Stomach (tissue), 9 donors: Measurements from ENCODE around the gene GMEB2. TPM values are rescaled to one million over a fixed set of nuclear protein-coding genes. Genes with fewer than 3 reads are reported as not detected.
A peak's percentile ranks its signal among the peaks of the same experiment; 100 is the strongest.
"Not testable (repeated sequence)": the region's sequence is repeated elsewhere in the genome, so short reads cannot be mapped to it uniquely, and the experiment has no call there.

Experiments
- DNase-seq, 2 donors: peaks; one replicate each; pipeline versions ENCODE4 v3.0.0 to v3.0.0-alpha.2; 2013 to 2019
- H3K27ac ChIP-seq, 5 donors: fragments of 200-600 bp in 4 of 5; sonication (generic) in 4 of 5; one replicate each; pipeline ENCODE4 v1.5.1; 2013 to 2019; ENCODE audit warnings: mild to moderate bottlenecking in 1 of 5, moderate library complexity in 1 of 5
- H3K27me3 ChIP-seq, 3 donors: fragments of 200-600 bp; sonication (generic); one replicate each; pipeline ENCODE4 v1.5.1; 2017 to 2019; ENCODE audit warnings: mixed run types in 1 of 3
- H3K36me3 ChIP-seq, 4 donors: fragments of 200-600 bp; sonication (generic); 1 replicate in 3 of 4; 2 replicates in 1 of 4; pipeline ENCODE4 v1.5.1; 2016 to 2019
- H3K4me1 ChIP-seq, 4 donors: fragments of 200-600 bp; sonication (generic); one replicate each; pipeline ENCODE4 v1.5.1; 2016 to 2019
- H3K4me3 ChIP-seq, 4 donors: fragments of 200-600 bp; sonication (generic) in 3 of 4; one replicate each; pipeline ENCODE4 v1.5.1; 2016 to 2019; ENCODE audit warnings: mild to moderate bottlenecking in 1 of 4
- H3K9me3 ChIP-seq, 4 donors: fragments of 200-600 bp; sonication (generic); one replicate each; pipeline ENCODE4 v1.5.1; 2016 to 2019
- CTCF ChIP-seq, 7 experiments: fragments of 450-650 bp in 4 of 7; fragments of 200-600 bp in 3 of 7; sonication (generic) in 3 of 7; IDR thresholded peaks; one replicate each; pipeline ENCODE4 v1.5.1; 2016 to 2019; ENCODE audit warnings: antibody characterized with exemption in 7 of 7, control low read depth in 2 of 7, mild to moderate bottlenecking in 1 of 7
- EP300 ChIP-seq: sonication (generic); formaldehyde crosslinking; IDR thresholded peaks from one replicate; pipeline ENCODE4 v1.6.1; 2017; ENCODE audit warnings: antibody characterized with exemption
- POLR2A ChIP-seq, 4 donors: fragments of 450-650 bp; IDR thresholded peaks; one replicate each; pipeline ENCODE4 v1.6.1; 2016; ENCODE audit warnings: antibody characterized with exemption in 4 of 4, control low read depth in 2 of 4, mild to moderate bottlenecking in 1 of 4, moderate library complexity in 1 of 4
- POLR2AphosphoS5 ChIP-seq, 3 donors: sonication (generic); formaldehyde crosslinking; IDR thresholded peaks; one replicate each; pipeline ENCODE4 v1.6.1; 2016; ENCODE audit warnings: antibody characterized with exemption in 3 of 3
- WGBS, 5 donors: extraction: QIAGEN DNeasy Blood & Tissue Kit in 3 of 5; methylation state at CpG; one replicate each; pipeline versions ENCODE4 v1.1.5 to v1.1.7; 2013 to 2018; 5-methylcytosine and 5-hydroxymethylcytosine counted together
- intact Hi-C: fragments of 100-400 bp; cut with DNase I; formaldehyde crosslinking; loops from one replicate; pipeline ENCODE4 v1.15.1; 2023; ENCODE audit warnings: low total_unique reads
- polyA plus RNA-seq, 3 donors: library from polyadenylated mRNA; stranded (reverse); fragments of 200-250 nt; gene quantifications; one replicate each; pipeline ENCODE4 v1.2.3, GENCODE V29; 2013
- total RNA-seq, 5 donors: library from RNA; depleted of rRNA; stranded (reverse); fragments of >200 nt; gene quantifications; one replicate each; pipeline versions ENCODE4 v1.1.0 to v1.2.3, GENCODE V29; 2014 to 2016
- donor health status: healthy with polysubstance abuse.
- donor health status: Bipolar disorder and iron deficiency.
- donor health status: healthy.

The GMEB2 gene
- total and polyA plus RNA-seq, 8 donors = 1.8 to 20.4 (median 7.5) TPM

GRCh38 chr20:63635431-63636141 lies 8.7 kb upstream of the GMEB2 start:
- DNase-seq = peak; percentile 41 to 72
- 63 to 78% (median 71%) methylated on average over 10 to 15 of the region's 15 CpGs for WGBS, 5 donors
- intact Hi-C loops = no loop called here
- Histone ChIP-seq H3K27ac (peak overlapping the region; percentile 20 to 76 (median 55)), H3K4me1 (peaks cover 0 to 17% (median 5%) of the 10 kb centered on the region in 4 donors), H3K36me3 (no peaks in the 10 kb centered on the region), H3K27me3 (no peaks in the 10 kb centered on the region), H3K4me3 (no peak overlapping the region), H3K9me3 (no peaks in the 10 kb centered on the region)
- TF ChIP-seq CTCF (IDR thresholded peaks at IDR 0.05) (no peak), POLR2A (IDR thresholded peaks at IDR 0.05) (no peak), POLR2AphosphoS5 (IDR thresholded peaks at IDR 0.05) (no peak), EP300 (no peak)

GRCh38 chr20:63633732-63634131 lies 6.8 kb upstream of the GMEB2 start:
- intact Hi-C loops = no loop called here
- 82 to 84% (median 83%) methylated on average over 9 of the region's 9 CpGs for WGBS, 5 donors
- DNase-seq = no peak
- Histone ChIP-seq H3K27ac (no peak overlapping the region), H3K9me3 (no peaks in the 10 kb centered on the region), H3K27me3 (no peaks in the 10 kb centered on the region), H3K4me1 (peaks cover 3 to 10% (median 7%) of the 10 kb centered on the region in 4 donors), H3K36me3 (no peaks in the 10 kb centered on the region), H3K4me3 (no peak overlapping the region)
- TF ChIP-seq CTCF (IDR thresholded peaks at IDR 0.05) (no peak), EP300 (no peak), POLR2AphosphoS5 (IDR thresholded peaks at IDR 0.05) (no peak), POLR2A (IDR thresholded peaks at IDR 0.05) (no peak)

- H3K9me3 ChIP-seq, H3K36me3 ChIP-seq, DNase-seq, intact Hi-C loops, H3K4me3 ChIP-seq, H3K27me3 ChIP-seq: not testable (repeated sequence)
- peaks cover 13 to 24% (median 22%) of the 10 kb centered on the region in 4 donors for H3K4me1 ChIP-seq
- 25 to 48% (median 44%) methylated on average over 10 of the region's 10 CpGs for WGBS, 5 donors
- H3K27ac ChIP-seq = peak overlapping the region in 2 of 5 donors; percentile 21 to 29
Measured at GRCh38 chr20:63631426-63631825, 4.5 kb upstream of the GMEB2 start.

- H3K4me1 ChIP-seq = peaks cover 13 to 26% (median 23%) of the 10 kb centered on the region in 4 donors
- H3K27me3 ChIP-seq, DNase-seq, H3K36me3 ChIP-seq, H3K4me3 ChIP-seq, intact Hi-C loops, H3K9me3 ChIP-seq: not testable (repeated sequence)
- H3K27ac ChIP-seq = peak overlapping the region in 3 of 5 donors; percentile 21 to 29 (median 22)
- WGBS, 5 donors = 90 to 95% (median 93%) methylated on average over 6 of the region's 6 CpGs
Measured at GRCh38 chr20:63630956-63631355, 4.1 kb upstream of the GMEB2 start.

GRCh38 chr20:63628246-63628975 lies 1.5 kb upstream of the GMEB2 start:
- Histone ChIP-seq H3K27ac (peak overlapping the region; percentile 94 to 99 (median 98)), H3K27me3 (no peaks in the 10 kb centered on the region), H3K4me1 (peaks cover 17 to 45% (median 33%) of the 10 kb centered on the region in 4 donors), H3K36me3 (no peaks in the 10 kb centered on the region), H3K4me3 (peak overlapping the region; percentile 67 to 93 (median 80)), H3K9me3 (no peaks in the 10 kb centered on the region)
- WGBS, 5 donors = 14 to 31% (median 20%) methylated on average over 22 of the region's 22 CpGs
- DNase-seq = peak; percentile 64 to 88
- intact Hi-C loops = no loop called here
- no peak for TF ChIP-seq CTCF (IDR thresholded peaks at IDR 0.05)
- peak; percentile 32 to 71 (median 49) for TF ChIP-seq POLR2AphosphoS5 (IDR thresholded peaks at IDR 0.05)
